ENCODE measurements around the gene ENO2.

ENO2 gene

DNA sequence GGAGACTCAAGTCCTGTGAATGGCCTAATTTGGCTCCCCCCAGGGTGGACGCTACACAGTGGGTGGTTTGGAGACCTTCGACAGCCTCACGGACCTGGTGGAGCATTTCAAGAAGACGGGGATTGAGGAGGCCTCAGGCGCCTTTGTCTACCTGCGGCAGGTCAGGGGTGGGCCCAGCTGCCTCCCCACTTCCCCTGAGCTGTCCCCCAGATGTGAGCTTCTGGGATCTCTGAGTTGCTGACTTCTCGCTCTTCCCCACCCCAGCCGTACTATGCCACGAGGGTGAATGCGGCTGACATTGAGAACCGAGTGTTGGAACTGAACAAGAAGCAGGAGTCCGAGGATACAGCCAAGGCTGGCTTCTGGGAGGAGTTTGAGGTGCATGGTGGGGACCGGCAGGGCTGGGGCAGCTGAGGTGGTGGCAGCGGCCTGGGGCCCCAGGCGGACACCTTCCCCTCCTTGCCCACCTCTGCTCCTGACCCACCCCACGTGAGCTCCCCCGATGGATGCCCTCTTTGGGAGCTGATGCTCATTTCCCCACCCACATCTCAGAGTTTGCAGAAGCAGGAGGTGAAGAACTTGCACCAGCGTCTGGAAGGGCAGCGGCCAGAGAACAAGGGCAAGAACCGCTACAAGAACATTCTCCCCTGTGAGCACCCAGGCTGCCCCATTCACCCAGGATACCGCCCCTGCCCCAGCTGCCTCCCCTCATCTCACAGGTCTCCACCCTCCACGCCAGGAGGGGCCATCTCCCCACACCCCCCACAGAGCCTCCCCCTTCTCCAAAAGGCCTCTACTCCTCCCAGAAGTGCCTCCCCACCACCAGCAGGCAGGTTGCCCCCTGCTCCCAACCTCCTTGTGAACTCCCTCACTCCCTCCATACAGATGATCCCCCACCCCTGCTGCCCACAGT, 41.0 kb downstream of the ENO2 start:
- no peaks in the 10 kb centered on the region for H3F3A ChIP-seq (ENCODE audit: insufficient read depth, low read length)
- no peak overlapping the region for H3K4me2 ChIP-seq (ENCODE audit: low read length)
- no peak for TF ChIP-seq EZH2 (IDR thresholded peaks at IDR 0.05; ENCODE audit: borderline replicate concordance, low read length)
- TF ChIP-seq, protein P1, sequence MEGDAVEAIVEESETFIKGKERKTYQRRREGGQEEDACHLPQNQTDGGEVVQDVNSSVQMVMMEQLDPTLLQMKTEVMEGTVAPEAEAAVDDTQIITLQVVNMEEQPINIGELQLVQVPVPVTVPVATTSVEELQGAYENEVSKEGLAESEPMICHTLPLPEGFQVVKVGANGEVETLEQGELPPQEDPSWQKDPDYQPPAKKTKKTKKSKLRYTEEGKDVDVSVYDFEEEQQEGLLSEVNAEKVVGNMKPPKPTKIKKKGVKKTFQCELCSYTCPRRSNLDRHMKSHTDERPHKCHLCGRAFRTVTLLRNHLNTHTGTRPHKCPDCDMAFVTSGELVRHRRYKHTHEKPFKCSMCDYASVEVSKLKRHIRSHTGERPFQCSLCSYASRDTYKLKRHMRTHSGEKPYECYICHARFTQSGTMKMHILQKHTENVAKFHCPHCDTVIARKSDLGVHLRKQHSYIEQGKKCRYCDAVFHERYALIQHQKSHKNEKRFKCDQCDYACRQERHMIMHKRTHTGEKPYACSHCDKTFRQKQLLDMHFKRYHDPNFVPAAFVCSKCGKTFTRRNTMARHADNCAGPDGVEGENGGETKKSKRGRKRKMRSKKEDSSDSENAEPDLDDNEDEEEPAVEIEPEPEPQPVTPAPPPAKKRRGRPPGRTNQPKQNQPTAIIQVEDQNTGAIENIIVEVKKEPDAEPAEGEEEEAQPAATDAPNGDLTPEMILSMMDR (IDR thresholded peaks at IDR 0.05; ENCODE audit: low read length): no peak
- H3K27ac ChIP-seq (ENCODE audit: low read depth, low read length, poor library complexity, severe bottlenecking): no peak overlapping the region
- H3K36me3 ChIP-seq (ENCODE audit: insufficient read depth, low read length): no peaks in the 10 kb centered on the region
- no peaks in the 10 kb centered on the region for H3K9me3 ChIP-seq (ENCODE audit: low read length)
- H3K9ac ChIP-seq (ENCODE audit: low read length): no peak overlapping the region
- peaks cover 53% of the 10 kb centered on the region for H3K4me1 ChIP-seq (ENCODE audit: insufficient read depth, low read length, severe bottlenecking)
- H3K79me2 ChIP-seq (ENCODE audit: insufficient read depth, low read length): no peaks in the 10 kb centered on the region
- H3K9me2 ChIP-seq (ENCODE audit: low read depth, low read length): no peaks in the 10 kb centered on the region
- H3K27me3 ChIP-seq (ENCODE audit: insufficient read depth, low read length): peaks cover 8% of the 10 kb centered on the region; the same call in 1 of the 2 replicates
- H3K4me3 ChIP-seq (ENCODE audit: low read depth, low read length, poor library complexity, severe bottlenecking): no peak overlapping the region
- H4K20me1 ChIP-seq (ENCODE audit: insufficient read depth, low read length): no peaks in the 10 kb centered on the region
- no peak overlapping the region for H2AFZ ChIP-seq (ENCODE audit: low read length)

DNA sequence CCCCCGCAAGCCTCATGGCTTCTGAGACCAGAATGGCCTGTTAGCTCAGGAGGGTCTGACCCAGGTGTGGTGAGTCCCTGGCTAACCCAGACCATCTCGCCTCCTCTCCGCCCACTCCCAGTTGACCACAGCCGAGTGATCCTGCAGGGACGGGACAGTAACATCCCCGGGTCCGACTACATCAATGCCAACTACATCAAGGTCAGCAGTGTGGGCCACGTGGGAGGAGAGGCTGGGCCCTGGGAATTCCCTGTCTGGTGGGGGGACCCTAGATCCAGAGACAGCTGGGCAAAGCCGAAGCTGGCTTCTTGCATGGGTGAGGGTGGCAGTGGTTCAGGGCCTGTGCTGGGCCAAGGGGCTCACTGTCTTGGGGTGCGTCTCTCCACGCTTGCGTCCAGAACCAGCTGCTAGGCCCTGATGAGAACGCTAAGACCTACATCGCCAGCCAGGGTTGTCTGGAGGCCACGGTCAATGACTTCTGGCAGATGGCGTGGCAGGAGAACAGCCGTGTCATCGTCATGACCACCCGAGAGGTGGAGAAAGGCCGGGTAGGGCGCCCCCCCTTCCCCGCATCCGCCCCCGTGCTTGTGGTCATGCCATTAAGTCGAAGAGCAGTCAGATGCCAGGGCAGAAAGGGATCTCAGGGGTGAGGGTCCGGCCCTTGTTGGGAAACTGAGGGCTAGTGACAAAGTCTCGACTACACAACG, 41.8 kb downstream of the ENO2 start:
- TF ChIP-seq EZH2 (IDR thresholded peaks at IDR 0.05; ENCODE audit: borderline replicate concordance, low read length): no peak
- TF ChIP-seq, protein P1 (IDR thresholded peaks at IDR 0.05; ENCODE audit: low read length): no peak
- Histone ChIP-seq H3K4me3 (ENCODE audit: low read depth, low read length, poor library complexity, severe bottlenecking) (no peak overlapping the region), H3K79me2 (ENCODE audit: insufficient read depth, low read length) (no peaks in the 10 kb centered on the region), H4K20me1 (ENCODE audit: insufficient read depth, low read length) (no peaks in the 10 kb centered on the region), H3K9me2 (ENCODE audit: low read depth, low read length) (no peaks in the 10 kb centered on the region), H2AFZ (ENCODE audit: low read length) (no peak overlapping the region), H3K27ac (ENCODE audit: low read depth, low read length, poor library complexity, severe bottlenecking) (no peak overlapping the region), H3K9me3 (ENCODE audit: low read length) (no peaks in the 10 kb centered on the region), H3K9ac (ENCODE audit: low read length) (no peak overlapping the region), H3K4me1 (ENCODE audit: insufficient read depth, low read length, severe bottlenecking) (peaks cover 50% of the 10 kb centered on the region), H3F3A (ENCODE audit: insufficient read depth, low read length) (no peaks in the 10 kb centered on the region), H3K36me3 (ENCODE audit: insufficient read depth, low read length) (no peaks in the 10 kb centered on the region), H3K4me2 (ENCODE audit: low read length) (no peak overlapping the region), H3K27me3 (ENCODE audit: insufficient read depth, low read length) (peaks cover 10% of the 10 kb centered on the region; the same call in 1 of the 2 replicates)

DNA sequence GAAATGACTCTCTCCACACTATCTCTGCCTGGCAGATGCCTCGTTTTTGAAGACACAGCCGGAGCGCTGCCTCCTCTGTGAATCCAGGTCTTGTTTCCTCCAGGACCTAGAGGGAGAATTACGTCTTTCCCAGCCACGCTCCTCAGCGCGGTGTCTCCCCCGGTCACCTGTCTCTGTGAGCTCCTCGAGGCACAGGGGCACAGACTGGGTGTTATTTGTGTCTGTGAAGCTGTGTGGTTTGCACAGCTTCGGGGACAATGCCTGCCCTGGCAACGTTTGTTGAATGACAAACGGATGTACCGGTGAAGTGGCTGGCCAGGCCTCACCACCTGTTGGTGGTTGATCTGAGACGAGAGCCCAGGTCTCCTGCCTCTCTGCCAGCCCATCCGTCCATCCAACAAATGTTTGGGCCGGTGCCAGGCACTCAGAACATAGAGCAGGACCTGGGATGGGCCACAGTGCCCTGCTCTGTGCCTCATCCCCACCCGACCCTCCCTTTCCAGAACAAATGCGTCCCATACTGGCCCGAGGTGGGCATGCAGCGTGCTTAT, 42.8 kb downstream of the ENO2 start:
- Histone ChIP-seq H3K27me3 (ENCODE audit: insufficient read depth, low read length) (peaks cover 10% of the 10 kb centered on the region; the same call in 1 of the 2 replicates), H3K27ac (ENCODE audit: low read depth, low read length, poor library complexity, severe bottlenecking) (no peak overlapping the region), H3K4me2 (ENCODE audit: low read length) (no peak overlapping the region), H3K9me2 (ENCODE audit: low read depth, low read length) (no peaks in the 10 kb centered on the region), H3K9me3 (ENCODE audit: low read length) (no peaks in the 10 kb centered on the region), H4K20me1 (ENCODE audit: insufficient read depth, low read length) (no peaks in the 10 kb centered on the region), H2AFZ (ENCODE audit: low read length) (no peak overlapping the region), H3F3A (ENCODE audit: insufficient read depth, low read length) (no peaks in the 10 kb centered on the region), H3K79me2 (ENCODE audit: insufficient read depth, low read length) (no peaks in the 10 kb centered on the region), H3K4me3 (ENCODE audit: low read depth, low read length, poor library complexity, severe bottlenecking) (no peak overlapping the region), H3K4me1 (ENCODE audit: insufficient read depth, low read length, severe bottlenecking) (peaks cover 50% of the 10 kb centered on the region), H3K36me3 (ENCODE audit: insufficient read depth, low read length) (no peaks in the 10 kb centered on the region), H3K9ac (ENCODE audit: low read length) (no peak overlapping the region)
- no peak for TF ChIP-seq EZH2 (IDR thresholded peaks at IDR 0.05; ENCODE audit: borderline replicate concordance, low read length)
- TF ChIP-seq, protein P1 (IDR thresholded peaks at IDR 0.05; ENCODE audit: low read length): no peak
